ENCODE results near the gene KDM1B. TPM values are rescaled to one million over a fixed set of nuclear protein-coding genes. Genes with fewer than 3 reads are reported as not detected.

Gene KDM1B
- total RNA-seq, 2 donors from 2014 or later, result 11.0 to 31.8 TPM

GRCh38 chr6:18155864-18156421 is 721 bp downstream of the KDM1B start:
- Histone ChIP-seq H3K4me3 (peak overlapping the region; percentile 86 to 90), H3K36me3 (peaks cover 0 to 2% of the 10 kb centered on the region in 2 donors), H3K27ac (peak overlapping the region; percentile 82 to 84), H3K9me3 (no peaks in the 10 kb centered on the region), H3K27me3 (replicated peaks; ENCODE audit: insufficient read depth) (no peaks in the 10 kb centered on the region), H3K4me1 (replicated peaks) (no peaks in the 10 kb centered on the region)
- DNase-seq (ENCODE audit: low spot score), result peak; percentile 73
- intact Hi-C loops (cut with DNase I), result loop anchor here (5.0 kb wide), 1 partner anchor 106 kb away; the partner anchor contains the start of gene DEK
- TF ChIP-seq POLR2A (IDR thresholded peaks at IDR 0.05), result peak; percentile 28
- TF ChIP-seq CTCF (IDR thresholded peaks at IDR 0.05), result peak in 3 of 4 experiments; percentile 10 to 46 (median 31)
- TF ChIP-seq POLR2AphosphoS5 (IDR thresholded peaks at IDR 0.05), result peak; percentile 39
- WGBS, result 1% methylated on average over 26 of the region's 26 CpGs

GRCh38 chr6:18160911-18161310 is 5.7 kb downstream of the KDM1B start:
- Histone ChIP-seq H3K4me1 (replicated peaks) (no peaks in the 10 kb centered on the region), H3K36me3 (peaks cover 0 to 2% of the 10 kb centered on the region in 2 donors), H3K9me3 (no peaks in the 10 kb centered on the region), H3K27me3 (replicated peaks; ENCODE audit: insufficient read depth) (no peaks in the 10 kb centered on the region), H3K4me3 (no peak overlapping the region), H3K27ac (no peak overlapping the region)
- DNase-seq (ENCODE audit: low spot score), result no peak
- 91% methylated on average over 1 of the region's 1 CpG for WGBS
- TF ChIP-seq POLR2A (IDR thresholded peaks at IDR 0.05) (no peak), POLR2AphosphoS5 (IDR thresholded peaks at IDR 0.05) (no peak)
- intact Hi-C loops (cut with DNase I), result no loop called here

- DNase-seq (ENCODE audit: low spot score), result no peak
- TF ChIP-seq POLR2A (IDR thresholded peaks at IDR 0.05) (no peak), POLR2AphosphoS5 (IDR thresholded peaks at IDR 0.05) (no peak), CTCF (IDR thresholded peaks at IDR 0.05) (no peak)
- 87% methylated on average over 2 of the region's 2 CpGs for WGBS
- Histone ChIP-seq H3K27ac (no peak overlapping the region), H3K36me3 (peaks cover 0 to 2% of the 10 kb centered on the region in 2 donors), H3K9me3 (no peaks in the 10 kb centered on the region), H3K27me3 (replicated peaks; ENCODE audit: insufficient read depth) (no peaks in the 10 kb centered on the region), H3K4me3 (no peak overlapping the region), H3K4me1 (replicated peaks) (no peaks in the 10 kb centered on the region)
- intact Hi-C loops (cut with DNase I), result no loop called here
These were observed 6.2 kb downstream of the KDM1B start for GRCh38 chr6:18161431-18161830.

- Histone ChIP-seq H3K36me3 (peaks cover 0 to 2% of the 10 kb centered on the region in 2 donors), H3K27me3 (replicated peaks; ENCODE audit: insufficient read depth) (no peaks in the 10 kb centered on the region), H3K4me1 (replicated peaks) (no peaks in the 10 kb centered on the region), H3K9me3 (no peaks in the 10 kb centered on the region), H3K27ac (no peak overlapping the region), H3K4me3 (no peak overlapping the region)
- no peak for DNase-seq (ENCODE audit: low spot score)
- TF ChIP-seq POLR2A (IDR thresholded peaks at IDR 0.05) (no peak), POLR2AphosphoS5 (IDR thresholded peaks at IDR 0.05) (no peak), CTCF (IDR thresholded peaks at IDR 0.05) (no peak)
- intact Hi-C loops (cut with DNase I), result no loop called here
- WGBS, result 87% methylated on average over 2 of the region's 2 CpGs
These were observed 7.2 kb downstream of the KDM1B start for GRCh38 chr6:18162401-18162800.

GRCh38 chr6:18165751-18166150 is 10.5 kb downstream of the KDM1B start:
- no peak overlapping the region for H3K4me3 ChIP-seq
- no peaks in the 10 kb centered on the region for H3K27me3 ChIP-seq (replicated peaks; ENCODE audit: insufficient read depth)
- no peak for DNase-seq (ENCODE audit: low spot score)
- no peaks in the 10 kb centered on the region for H3K4me1 ChIP-seq (replicated peaks)
- intact Hi-C loops (cut with DNase I), result no loop called here
- no peak overlapping the region for H3K27ac ChIP-seq
- 97% methylated on average over 4 of the region's 4 CpGs for WGBS
- no peaks in the 10 kb centered on the region for H3K9me3 ChIP-seq
- TF ChIP-seq POLR2AphosphoS5 (IDR thresholded peaks at IDR 0.05) (no peak), CTCF (IDR thresholded peaks at IDR 0.05) (no peak), POLR2A (IDR thresholded peaks at IDR 0.05) (no peak)
- H3K36me3 ChIP-seq, result no peaks in the 10 kb centered on the region

All from prostate gland (tissue), 2 donors.